Activated B cell treated with CpG ODN at 0.5 μM for 24 hours (primary cell): ENCODE results near the gene DYNC1I1. TPM values are rescaled to one million over a fixed set of nuclear protein-coding genes. Genes with fewer than 3 reads are reported as not detected.

Source experiments
- ATAC-seq: fragments of 200-7000 bp; cut with Tn5 transposase; one replicate; pipeline ENCODE4 v1.10.0; 2021; ENCODE audit warnings: low read depth, mild to moderate bottlenecking, moderate library complexity
- CTCF ChIA-PET: fragments of 350-600 bp; sonication (Branson Sonifier 250); formaldehyde crosslinking; loops from one replicate; lab custom pipeline; 2021; ENCODE audit warnings: antibody characterized with exemption; lab: Charles Lee
- POLR2A ChIA-PET: fragments of 350-600 bp; sonication (Branson Sonifier 250); formaldehyde crosslinking; loops from one replicate; lab custom pipeline; 2021; ENCODE audit warnings: antibody characterized with exemption; lab: Charles Lee
- DNase-seq: peaks from one replicate; pipeline ENCODE4 v3.0.0; 2022
- H3K27ac Mint-ChIP-seq: one replicate; pipeline ENCODE4 v1.8.0; 2020; ENCODE audit warnings: mixed read lengths
- H3K27me3 Mint-ChIP-seq: one replicate; pipeline ENCODE4 v1.8.0; 2021; ENCODE audit warnings: mixed read lengths
- H3K36me3 Mint-ChIP-seq: one replicate; pipeline ENCODE4 v1.8.0; 2021; ENCODE audit warnings: low read depth, mixed read lengths
- H3K4me1 Mint-ChIP-seq: one replicate; pipeline ENCODE4 v1.8.0; 2021; ENCODE audit warnings: mixed read lengths
- H3K4me3 Mint-ChIP-seq: one replicate; pipeline ENCODE4 v1.8.0; 2020; ENCODE audit warnings: mild to moderate bottlenecking, mixed read lengths
- H3K9me3 Mint-ChIP-seq: one replicate; pipeline ENCODE4 v1.8.0; 2020; ENCODE audit warnings: mixed read lengths
- CTCF ChIP-seq: fragments of 200-600 bp; IDR thresholded peaks from one replicate; pipeline ENCODE4 v1.8.0; 2022; ENCODE audit warnings: antibody characterized with exemption, mild to moderate bottlenecking
- intact Hi-C: fragments of 100-400 bp; cut with micrococcal nuclease; formaldehyde crosslinking; loops from one replicate; pipeline ENCODE4 v1.15.1; 2024
- total RNA-seq: library from RNA; stranded (reverse); gene quantifications from 2 replicates; pipeline ENCODE4 v1.2.3, GENCODE V29; 2022

Gene DYNC1I1
- total RNA-seq, 1 donor from 2014 or later: not detected

GRCh38 chr7:95951531-95951930, 179.2 kb downstream of the DYNC1I1 start:
- no peak for TF ChIP-seq CTCF
- DNase-seq (no peak), ATAC-seq (no peak)
- intact Hi-C loops: no loop called here
- H3K9me3 Mint-ChIP-seq: no peaks in the 10 kb centered on the region
- POLR2A ChIA-PET: no interaction called here
- H3K27ac Mint-ChIP-seq: no peak overlapping the region
- H3K36me3 Mint-ChIP-seq: no peaks in the 10 kb centered on the region
- H3K4me3 Mint-ChIP-seq: no peak overlapping the region
- no peaks in the 10 kb centered on the region for H3K27me3 Mint-ChIP-seq
- CTCF ChIA-PET: no interaction called here
- H3K4me1 Mint-ChIP-seq: no peaks in the 10 kb centered on the region

- H3K27me3 Mint-ChIP-seq: no peaks in the 10 kb centered on the region
- no peak overlapping the region for H3K27ac Mint-ChIP-seq
- no peak overlapping the region for H3K4me3 Mint-ChIP-seq
- DNase-seq (no peak), ATAC-seq (no peak)
- no peaks in the 10 kb centered on the region for H3K9me3 Mint-ChIP-seq
- intact Hi-C loops: no loop called here
- POLR2A ChIA-PET: no interaction called here
- CTCF ChIA-PET: no interaction called here
- H3K36me3 Mint-ChIP-seq: no peaks in the 10 kb centered on the region
- no peak for TF ChIP-seq CTCF
- H3K4me1 Mint-ChIP-seq: no peaks in the 10 kb centered on the region
These were observed 179.8 kb downstream of the DYNC1I1 start for GRCh38 chr7:95951997-95952795.

- intact Hi-C loops: no loop called here
- no peak for ATAC-seq
- no peak overlapping the region for H3K27ac Mint-ChIP-seq
- POLR2A ChIA-PET: no interaction called here
- no peak for TF ChIP-seq CTCF
- H3K36me3 Mint-ChIP-seq: no peaks in the 10 kb centered on the region
- CTCF ChIA-PET: no interaction called here
- DNase-seq: no peak
- no peaks in the 10 kb centered on the region for H3K27me3 Mint-ChIP-seq
- no peak overlapping the region for H3K4me3 Mint-ChIP-seq
- no peaks in the 10 kb centered on the region for H3K9me3 Mint-ChIP-seq
- H3K4me1 Mint-ChIP-seq: no peaks in the 10 kb centered on the region
These were observed 180.5 kb downstream of the DYNC1I1 start for GRCh38 chr7:95952851-95953250.

GRCh38 chr7:95955748-95956147, 183.4 kb downstream of the DYNC1I1 start:
- no peak for TF ChIP-seq CTCF
- no peak overlapping the region for H3K4me3 Mint-ChIP-seq
- no peaks in the 10 kb centered on the region for H3K36me3 Mint-ChIP-seq
- H3K9me3 Mint-ChIP-seq: no peaks in the 10 kb centered on the region
- H3K4me1 Mint-ChIP-seq: no peaks in the 10 kb centered on the region
- no peak overlapping the region for H3K27ac Mint-ChIP-seq
- no peak for DNase-seq
- ChIA-PET POLR2A (no interaction called here), CTCF (no interaction called here)
- ATAC-seq: no peak
- H3K27me3 Mint-ChIP-seq: no peaks in the 10 kb centered on the region
- intact Hi-C loops: no loop called here

GRCh38 chr7:95957510-95957909, 185.2 kb downstream of the DYNC1I1 start:
- H3K4me1 Mint-ChIP-seq: no peaks in the 10 kb centered on the region
- ChIA-PET CTCF (no interaction called here), POLR2A (no interaction called here)
- no peak overlapping the region for H3K27ac Mint-ChIP-seq
- no peak for TF ChIP-seq CTCF
- H3K27me3 Mint-ChIP-seq: no peaks in the 10 kb centered on the region
- ATAC-seq (no peak), DNase-seq (no peak)
- H3K9me3 Mint-ChIP-seq: no peaks in the 10 kb centered on the region
- no peaks in the 10 kb centered on the region for H3K36me3 Mint-ChIP-seq
- H3K4me3 Mint-ChIP-seq: no peak overlapping the region
- intact Hi-C loops: no loop called here
